Lower lobe of right lung (tissue), 2 donors: Measurements from ENCODE around the gene MLC1. TPM values are rescaled to one million over a fixed set of nuclear protein-coding genes. Genes with fewer than 3 reads are reported as not detected.

Source experiments
- ATAC-seq, 2 donors: fragments of 200-7000 bp; cut with Tn5 transposase; one replicate each; pipeline ENCODE4 v1.9.1; 2020 to 2022; ENCODE audit warnings: mild to moderate bottlenecking in 2 of 2, moderate library complexity in 2 of 2
- DNase-seq: peaks from one replicate; pipeline ENCODE4 v3.0.0-alpha.2; 2020
- H3K27ac ChIP-seq: fragments of 200-600 bp; one replicate; pipeline ENCODE4 v1.8.0; 2022
- H3K27me3 ChIP-seq: fragments of 200-600 bp; one replicate; pipeline ENCODE4 v1.8.0; 2022; ENCODE audit warnings: low read depth
- H3K36me3 ChIP-seq: fragments of 200-600 bp; one replicate; pipeline ENCODE4 v1.8.0; 2022; ENCODE audit warnings: mild to moderate bottlenecking
- H3K4me1 ChIP-seq: fragments of 200-600 bp; one replicate; pipeline ENCODE4 v1.8.0; 2022
- H3K4me3 ChIP-seq: fragments of 200-600 bp; one replicate; pipeline ENCODE4 v1.8.0; 2022; ENCODE audit warnings: mild to moderate bottlenecking
- H3K9me3 ChIP-seq: fragments of 200-600 bp; one replicate; pipeline ENCODE4 v1.8.0; 2022
- intact Hi-C: fragments of 100-400 bp; cut with DNase I; formaldehyde crosslinking; loops from one replicate; pipeline ENCODE4 v1.11.0; 2022
- total RNA-seq: library from RNA; stranded (reverse); fragmentation: NEBNext Ultra II Directional; extraction: Animal tissue kit (Norgen Biotek cat#: 25700); gene quantifications from one replicate; pipeline ENCODE4 v1.2.1, GENCODE V29; 2021
- TF ChIP-seq, protein P1 (sequence below): fragments of 200-600 bp; IDR thresholded peaks from one replicate; pipeline ENCODE4 v1.8.0; 2022; ENCODE audit warnings: antibody characterized with exemption, mild to moderate bottlenecking
- donor health status: DM: no; HTN: yes; CAD: no; lungs with severe emphysema.

Gene MLC1
- total RNA-seq, 1 donor from 2014 or later = 3.2 TPM

DNA sequence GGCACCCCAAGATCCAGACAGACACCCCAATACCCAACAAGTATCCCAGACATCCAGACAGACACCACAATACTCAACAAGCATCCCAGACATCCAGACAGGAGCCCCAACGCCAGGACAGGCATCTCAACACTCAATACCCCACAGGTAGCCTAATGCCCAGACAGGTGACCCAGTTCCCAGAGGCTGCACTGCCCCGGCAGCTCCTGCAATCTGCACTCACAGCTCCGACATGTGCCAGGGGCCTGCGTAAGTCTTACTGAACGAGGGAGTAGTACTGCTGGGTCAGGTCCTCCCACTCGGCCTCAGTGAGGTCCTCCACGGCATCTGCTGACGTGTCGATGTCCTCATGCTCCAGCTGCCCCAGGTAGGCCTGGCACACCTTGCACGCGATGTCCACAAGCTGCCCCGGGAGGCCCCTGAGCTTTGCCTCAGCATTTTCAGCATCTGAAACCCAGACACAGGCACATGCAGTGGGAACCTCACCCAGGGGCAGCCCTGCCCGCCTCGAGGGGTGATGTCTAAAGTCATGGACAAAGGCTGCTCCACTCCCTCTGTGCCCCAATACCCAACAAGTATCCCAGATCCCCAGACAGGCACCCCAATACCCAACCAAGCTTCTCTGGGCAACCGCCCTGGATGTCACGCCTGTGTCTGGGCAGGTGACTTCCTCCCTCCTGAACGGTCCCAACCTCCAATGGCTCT lies 43.7 kb downstream of the MLC1 start:
- no peaks in the 10 kb centered on the region for H3K9me3 ChIP-seq
- intact Hi-C loops = no loop called here
- no peaks in the 10 kb centered on the region for H3K4me1 ChIP-seq
- TF ChIP-seq, protein P1, sequence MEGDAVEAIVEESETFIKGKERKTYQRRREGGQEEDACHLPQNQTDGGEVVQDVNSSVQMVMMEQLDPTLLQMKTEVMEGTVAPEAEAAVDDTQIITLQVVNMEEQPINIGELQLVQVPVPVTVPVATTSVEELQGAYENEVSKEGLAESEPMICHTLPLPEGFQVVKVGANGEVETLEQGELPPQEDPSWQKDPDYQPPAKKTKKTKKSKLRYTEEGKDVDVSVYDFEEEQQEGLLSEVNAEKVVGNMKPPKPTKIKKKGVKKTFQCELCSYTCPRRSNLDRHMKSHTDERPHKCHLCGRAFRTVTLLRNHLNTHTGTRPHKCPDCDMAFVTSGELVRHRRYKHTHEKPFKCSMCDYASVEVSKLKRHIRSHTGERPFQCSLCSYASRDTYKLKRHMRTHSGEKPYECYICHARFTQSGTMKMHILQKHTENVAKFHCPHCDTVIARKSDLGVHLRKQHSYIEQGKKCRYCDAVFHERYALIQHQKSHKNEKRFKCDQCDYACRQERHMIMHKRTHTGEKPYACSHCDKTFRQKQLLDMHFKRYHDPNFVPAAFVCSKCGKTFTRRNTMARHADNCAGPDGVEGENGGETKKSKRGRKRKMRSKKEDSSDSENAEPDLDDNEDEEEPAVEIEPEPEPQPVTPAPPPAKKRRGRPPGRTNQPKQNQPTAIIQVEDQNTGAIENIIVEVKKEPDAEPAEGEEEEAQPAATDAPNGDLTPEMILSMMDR = no peak
- H3K27ac ChIP-seq = no peak overlapping the region
- no peaks in the 10 kb centered on the region for H3K36me3 ChIP-seq
- no peak for DNase-seq
- no peak for ATAC-seq
- peaks cover 15% of the 10 kb centered on the region for H3K27me3 ChIP-seq
- H3K4me3 ChIP-seq = no peak overlapping the region

DNA sequence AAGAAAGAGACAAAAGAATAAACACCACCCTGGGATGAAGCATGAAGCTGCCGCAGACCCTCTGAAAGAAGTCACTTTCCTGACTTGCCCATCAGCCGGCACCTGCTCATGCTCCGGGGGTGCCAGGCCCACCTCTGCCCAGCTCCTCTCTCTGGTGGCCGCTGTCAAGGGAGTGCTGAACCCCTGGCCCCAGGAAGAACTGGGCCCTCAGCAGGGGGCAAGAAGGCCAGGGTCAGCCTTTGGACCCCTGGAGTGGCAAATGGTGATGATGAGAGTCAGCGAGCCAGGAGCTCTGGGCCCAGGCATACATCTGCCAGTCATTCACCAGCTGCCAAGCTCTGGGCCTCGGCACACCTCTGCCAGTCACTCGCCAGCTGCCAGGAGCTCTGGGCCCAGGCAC lies 44.5 kb downstream of the MLC1 start:
- no peak overlapping the region for H3K4me3 ChIP-seq
- H3K9me3 ChIP-seq = no peaks in the 10 kb centered on the region
- ATAC-seq (no peak), DNase-seq (no peak)
- H3K36me3 ChIP-seq = no peaks in the 10 kb centered on the region
- H3K27ac ChIP-seq = no peak overlapping the region
- peaks cover 11% of the 10 kb centered on the region for H3K27me3 ChIP-seq
- no peaks in the 10 kb centered on the region for H3K4me1 ChIP-seq
- TF ChIP-seq, protein P1 = no peak
- intact Hi-C loops = no loop called here

DNA sequence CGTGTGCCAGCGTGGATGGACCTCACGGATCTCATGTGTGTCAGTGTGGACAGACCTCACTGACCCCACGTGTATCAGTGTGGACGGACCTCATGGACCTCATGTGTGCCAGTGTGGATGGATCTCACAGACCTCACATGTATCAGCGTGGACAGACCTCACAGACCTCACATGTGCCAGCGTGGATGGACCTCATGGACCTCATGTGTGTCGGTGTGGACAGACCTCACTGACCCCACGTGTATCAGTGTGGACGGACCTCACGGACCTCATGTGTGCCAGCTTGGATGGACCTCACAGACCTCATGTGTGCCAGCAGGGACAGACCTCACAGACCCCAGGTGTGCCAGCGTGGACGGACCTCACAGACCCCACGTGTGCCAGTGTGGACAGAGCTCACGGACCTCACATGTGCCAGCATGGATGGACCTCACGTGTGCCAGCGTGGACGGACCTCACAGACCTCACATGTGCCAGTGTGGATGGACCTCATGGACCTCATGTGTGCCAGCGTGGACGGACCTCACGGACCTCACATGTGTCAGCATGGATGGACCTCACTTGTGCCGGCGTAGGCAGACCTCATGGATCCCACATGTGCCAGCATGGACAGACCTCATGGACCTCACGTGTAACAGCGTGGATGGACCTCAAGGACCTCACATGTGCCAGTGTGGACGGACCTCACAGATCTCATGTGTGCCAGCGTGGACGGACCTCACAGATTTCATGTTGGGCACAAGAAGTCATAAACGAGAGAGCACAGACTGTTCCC lies 45.4 kb downstream of the MLC1 start:
- intact Hi-C loops = loop anchor here (10.0 kb wide), 1 partner anchor 115 kb away; no protein-coding TSS in a partner anchor
- H3K27me3 ChIP-seq = peaks cover 11% of the 10 kb centered on the region
- DNase-seq (no peak), ATAC-seq (no peak)
- H3K4me1 ChIP-seq = no peaks in the 10 kb centered on the region
- TF ChIP-seq, protein P1 = no peak
- no peak overlapping the region for H3K27ac ChIP-seq
- no peaks in the 10 kb centered on the region for H3K36me3 ChIP-seq
- H3K9me3 ChIP-seq = no peaks in the 10 kb centered on the region
- H3K4me3 ChIP-seq = no peak overlapping the region

DNA sequence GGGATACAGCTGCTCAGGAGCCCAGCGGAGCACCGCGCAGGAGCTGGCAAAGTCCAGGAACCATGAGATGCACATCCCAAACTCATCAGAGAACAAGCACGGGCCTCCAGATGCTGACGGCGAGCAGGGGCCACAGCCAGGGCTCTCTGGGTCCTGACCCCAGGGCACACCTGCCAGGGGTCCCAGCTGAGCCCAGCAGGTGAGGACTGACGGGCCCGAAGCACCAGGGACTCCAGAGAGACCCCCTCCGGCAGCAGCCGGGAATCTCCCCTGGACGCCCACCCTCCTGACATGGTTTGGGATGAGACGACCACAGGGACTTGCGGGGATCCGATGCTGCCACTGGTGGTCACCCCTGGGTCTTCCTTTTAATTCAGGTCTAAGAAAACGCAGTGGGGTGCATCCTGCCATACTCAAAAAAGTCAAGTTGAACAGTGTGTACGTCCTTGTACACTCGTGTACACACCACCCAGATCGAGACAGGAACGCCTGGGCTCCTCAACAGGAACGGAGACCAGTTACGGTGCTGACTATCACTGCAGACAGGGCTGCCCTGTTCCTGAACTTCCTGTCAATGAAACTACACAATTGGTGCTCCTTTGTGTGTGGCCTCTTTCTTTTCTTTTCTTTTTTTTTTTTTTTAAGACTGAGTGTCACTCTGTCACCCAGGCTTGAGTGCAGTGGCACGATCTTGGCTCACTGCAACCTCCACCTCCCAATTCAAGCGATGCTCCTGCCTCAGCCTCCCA lies 49.1 kb downstream of the MLC1 start:
- peaks cover 14% of the 10 kb centered on the region for H3K27me3 ChIP-seq
- no peak for DNase-seq
- intact Hi-C loops = loop anchor here (10.0 kb wide), 1 partner anchor 111 kb away; no protein-coding TSS in a partner anchor

More for the DNA sequence above, 49.1 kb downstream of the MLC1 start:
- ATAC-seq = no peak
- H3K4me3 ChIP-seq = no peak overlapping the region
- no peaks in the 10 kb centered on the region for H3K36me3 ChIP-seq
- no peaks in the 10 kb centered on the region for H3K4me1 ChIP-seq
- TF ChIP-seq, protein P1 = no peak
- H3K9me3 ChIP-seq = no peaks in the 10 kb centered on the region
- no peak overlapping the region for H3K27ac ChIP-seq
